Adrenal gland (tissue), 5 donors: ENCODE measurements around the gene TRAF2.

Experiments
- POLR2A ChIP-seq, 2 donors: fragments of 450-650 bp; IDR thresholded peaks; one replicate each; pipeline ENCODE4 v1.6.1; 2017; ENCODE audit warnings: antibody characterized with exemption in 2 of 2, mild to moderate bottlenecking in 2 of 2, moderate library complexity in 1 of 2
- TF ChIP-seq, protein P1 (sequence below), 6 experiments: fragments of 450-650 bp in 4 of 6; fragments of 200-600 bp in 2 of 6; sonication (generic) in 1 of 6; IDR thresholded peaks; 1 replicate in 5 of 6; 2 replicates in 1 of 6; pipeline versions ENCODE4 v1.5.1 to v1.8.0; 2016 to 2021; ENCODE audit warnings: antibody characterized with exemption in 6 of 6, mild to moderate bottlenecking in 2 of 6, moderate library complexity in 1 of 6
- donor health status: DM: no; HTN: no; CAD: no.

DNA sequence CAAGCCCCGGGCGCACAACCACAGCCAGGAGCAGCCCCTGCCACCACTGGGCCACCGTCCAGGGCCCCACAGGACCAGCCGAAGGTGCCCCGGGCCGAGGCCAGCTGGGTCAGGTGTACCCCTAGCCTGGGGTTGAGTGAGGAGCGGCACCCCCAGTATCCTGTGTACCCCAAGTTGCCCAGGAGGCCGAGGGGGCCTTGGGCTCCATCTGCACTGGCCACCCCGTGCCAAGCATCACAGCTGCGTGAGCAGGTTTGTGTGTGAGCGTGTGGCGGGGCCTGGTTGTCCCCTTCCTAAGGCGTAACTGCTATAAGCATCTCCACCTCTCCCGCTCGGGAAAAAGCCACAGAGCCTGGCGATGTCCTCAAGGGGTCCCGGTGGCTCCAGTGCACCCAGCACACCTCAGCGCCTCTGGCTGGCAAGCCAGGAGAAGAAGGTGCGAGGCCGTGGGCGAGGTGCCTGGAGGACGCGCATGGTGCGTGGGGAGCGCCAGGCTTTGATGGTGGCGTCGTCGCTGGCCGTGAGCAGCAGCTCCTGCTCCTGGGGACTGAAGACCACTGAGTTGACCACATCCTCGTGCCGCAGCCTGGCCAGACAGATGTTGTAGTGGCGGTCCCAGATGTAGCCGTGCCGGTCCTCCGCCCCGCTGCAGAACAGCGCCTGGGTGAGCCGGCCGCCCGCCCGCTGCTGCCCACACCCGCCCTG lies 54.4 kb downstream of the TRAF2 start:
- TF ChIP-seq POLR2A (IDR thresholded peaks at IDR 0.05), result no peak
- TF ChIP-seq, protein P1, sequence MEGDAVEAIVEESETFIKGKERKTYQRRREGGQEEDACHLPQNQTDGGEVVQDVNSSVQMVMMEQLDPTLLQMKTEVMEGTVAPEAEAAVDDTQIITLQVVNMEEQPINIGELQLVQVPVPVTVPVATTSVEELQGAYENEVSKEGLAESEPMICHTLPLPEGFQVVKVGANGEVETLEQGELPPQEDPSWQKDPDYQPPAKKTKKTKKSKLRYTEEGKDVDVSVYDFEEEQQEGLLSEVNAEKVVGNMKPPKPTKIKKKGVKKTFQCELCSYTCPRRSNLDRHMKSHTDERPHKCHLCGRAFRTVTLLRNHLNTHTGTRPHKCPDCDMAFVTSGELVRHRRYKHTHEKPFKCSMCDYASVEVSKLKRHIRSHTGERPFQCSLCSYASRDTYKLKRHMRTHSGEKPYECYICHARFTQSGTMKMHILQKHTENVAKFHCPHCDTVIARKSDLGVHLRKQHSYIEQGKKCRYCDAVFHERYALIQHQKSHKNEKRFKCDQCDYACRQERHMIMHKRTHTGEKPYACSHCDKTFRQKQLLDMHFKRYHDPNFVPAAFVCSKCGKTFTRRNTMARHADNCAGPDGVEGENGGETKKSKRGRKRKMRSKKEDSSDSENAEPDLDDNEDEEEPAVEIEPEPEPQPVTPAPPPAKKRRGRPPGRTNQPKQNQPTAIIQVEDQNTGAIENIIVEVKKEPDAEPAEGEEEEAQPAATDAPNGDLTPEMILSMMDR (IDR thresholded peaks at IDR 0.05), result no peak
